Measurements from ENCODE around the gene PRKCE.
A peak's percentile ranks its signal among the peaks of the same experiment; 100 is the strongest.
"Not testable (repeated sequence)": the region's sequence is repeated elsewhere in the genome, so short reads cannot be mapped to it uniquely, and the experiment has no call there.

The PRKCE gene

DNA sequence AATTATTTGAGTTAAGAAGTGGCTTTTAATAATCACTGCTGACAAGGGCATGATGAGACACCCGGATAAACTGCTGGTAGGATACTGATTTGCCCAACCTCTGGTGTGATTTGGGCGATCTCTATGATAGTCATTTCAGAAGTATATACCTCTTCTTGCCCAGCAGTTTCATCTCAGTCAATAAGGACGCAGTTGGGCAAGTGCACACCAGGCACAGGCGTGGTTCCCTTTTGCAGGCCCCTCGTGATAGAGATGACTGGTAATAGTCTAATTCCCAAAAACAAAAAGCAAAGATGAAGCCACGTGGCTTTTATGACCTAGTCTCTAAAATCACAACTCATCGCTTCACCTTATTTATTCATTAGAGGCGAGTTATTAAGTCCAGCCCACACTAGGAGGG lies 246.4 kb downstream of the PRKCE start:
- no peak for DNase-seq

GRCh38 chr2:45898819-45899218 lies 247.3 kb downstream of the PRKCE start:
- no peak for DNase-seq

- DNase-seq = no peak
These were observed 248.5 kb downstream of the PRKCE start for GRCh38 chr2:45899926-45900325.

DNA sequence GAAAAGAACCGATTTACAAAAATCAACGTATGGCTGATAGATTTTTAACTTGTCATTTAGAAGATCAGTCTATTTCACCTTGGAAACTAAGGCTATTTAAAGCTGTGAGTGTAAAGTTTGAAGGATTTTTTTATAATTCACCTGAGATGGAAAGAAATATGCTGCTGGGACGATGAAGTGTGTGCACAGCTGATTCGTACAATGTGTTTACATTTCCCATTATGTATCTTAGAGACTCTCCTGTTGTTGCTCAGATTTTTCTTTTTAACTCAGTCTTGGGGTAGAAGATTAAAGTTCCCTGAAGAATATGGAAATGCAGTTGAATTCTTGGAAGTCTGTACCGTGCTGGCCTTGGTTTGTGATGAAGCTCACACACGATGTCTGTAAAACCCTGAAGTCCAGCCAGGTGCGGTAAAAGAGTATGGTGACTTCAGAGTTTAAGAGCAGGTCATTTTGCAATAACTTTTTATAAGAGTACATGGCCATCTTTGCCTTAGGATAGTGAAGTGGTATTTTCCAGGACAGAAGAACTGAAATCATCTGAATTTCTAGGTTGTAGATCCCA lies 250.1 kb downstream of the PRKCE start:
- no peak for DNase-seq

GRCh38 chr2:45902380-45902779 lies 250.9 kb downstream of the PRKCE start:
- no peak for DNase-seq

DNA sequence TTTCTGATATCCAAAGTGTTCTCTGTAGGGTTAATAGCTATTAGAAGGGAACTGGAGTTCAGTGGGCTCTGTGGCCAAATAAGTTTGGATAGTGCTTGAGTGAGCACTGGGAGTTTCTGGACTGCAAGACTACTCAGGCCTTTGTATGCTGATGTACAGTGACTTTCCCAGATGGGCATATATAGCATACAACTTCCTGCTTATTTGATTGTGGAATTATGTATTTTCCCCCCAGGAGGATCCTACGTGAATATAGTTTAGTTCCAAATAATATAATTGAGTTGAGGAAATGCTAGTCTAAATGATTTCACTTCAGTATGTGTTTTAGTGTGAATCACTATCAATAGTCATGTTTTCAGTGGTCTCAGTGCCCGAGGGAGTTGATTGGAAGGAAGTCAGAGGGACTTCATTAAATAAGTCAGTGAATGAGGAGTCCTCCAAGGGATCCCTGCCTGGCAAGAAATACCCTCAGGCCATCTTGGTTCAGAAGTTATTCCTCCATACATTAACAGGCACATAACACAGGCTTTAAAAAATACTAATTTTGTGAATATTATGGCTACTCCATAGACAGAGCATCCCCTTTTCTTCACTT lies 251.4 kb downstream of the PRKCE start:
- DNase-seq = no peak

GRCh38 chr2:45904267-45904945 lies 252.9 kb downstream of the PRKCE start:
- DNase-seq = no peak

GRCh38 chr2:45904946-45905631 lies 253.6 kb downstream of the PRKCE start:
- no peak for DNase-seq

GRCh38 chr2:45905632-45905958 lies 254.1 kb downstream of the PRKCE start:
- no peak for DNase-seq

DNA sequence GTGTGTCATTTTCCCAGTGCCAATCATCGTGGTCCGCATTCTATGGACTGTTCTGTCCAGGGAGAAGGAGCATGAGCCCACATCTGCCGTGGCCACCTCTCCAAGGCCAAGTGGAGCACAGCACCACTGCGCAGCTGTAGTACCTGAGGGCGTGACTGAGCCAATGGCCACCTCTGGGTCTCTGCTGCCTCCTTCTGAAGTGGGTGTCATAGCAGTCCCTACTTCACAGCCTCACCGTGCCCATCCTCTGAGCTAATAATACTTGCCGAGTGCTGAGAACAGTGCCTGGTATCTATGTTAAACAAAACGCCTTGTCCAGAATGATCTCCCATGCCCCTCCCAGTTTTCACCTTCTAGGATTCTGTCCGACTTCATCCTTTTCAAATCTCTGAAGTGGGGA lies 256.1 kb downstream of the PRKCE start:
- no peak for DNase-seq

GRCh38 chr2:45908316-45909170 lies 257.1 kb downstream of the PRKCE start:
- no peak for DNase-seq

- no peak for DNase-seq
These were observed 257.7 kb downstream of the PRKCE start for GRCh38 chr2:45909171-45909565.

- no peak for DNase-seq
These were observed 258.3 kb downstream of the PRKCE start for GRCh38 chr2:45909677-45910191.

DNA sequence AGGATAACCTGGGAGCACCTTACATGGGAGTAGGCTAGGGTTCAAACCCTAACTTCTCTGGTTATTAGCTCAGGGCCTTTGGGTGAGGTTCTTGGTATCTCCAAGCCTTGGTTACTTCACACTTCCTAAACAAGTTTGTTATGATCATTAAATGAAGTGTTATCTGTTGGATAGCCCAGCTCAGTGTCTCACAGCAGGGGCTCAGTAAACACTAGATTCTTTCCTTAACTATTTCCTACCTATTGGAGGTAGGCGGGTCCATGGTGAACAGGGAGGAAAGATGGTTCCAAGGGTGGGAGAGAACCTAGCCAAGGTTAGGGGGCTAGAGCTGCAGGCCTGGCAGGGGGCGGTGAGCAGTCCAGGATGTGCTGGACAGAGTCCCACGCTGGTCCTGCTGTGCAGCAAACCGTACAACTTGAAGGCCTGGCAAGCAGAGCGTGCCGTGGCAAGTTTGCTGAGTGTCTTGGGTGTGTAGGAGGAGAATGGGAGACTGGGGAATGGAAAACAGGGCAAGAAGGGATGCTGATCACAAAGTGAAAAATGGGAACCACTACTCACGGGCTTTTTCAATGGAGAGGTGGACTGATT lies 259.1 kb downstream of the PRKCE start:
- DNase-seq = no peak

GRCh38 chr2:45911538-45911937 lies 260.1 kb downstream of the PRKCE start:
- no peak for DNase-seq

- no peak for DNase-seq
These were observed 260.6 kb downstream of the PRKCE start for GRCh38 chr2:45912109-45912508.

DNA sequence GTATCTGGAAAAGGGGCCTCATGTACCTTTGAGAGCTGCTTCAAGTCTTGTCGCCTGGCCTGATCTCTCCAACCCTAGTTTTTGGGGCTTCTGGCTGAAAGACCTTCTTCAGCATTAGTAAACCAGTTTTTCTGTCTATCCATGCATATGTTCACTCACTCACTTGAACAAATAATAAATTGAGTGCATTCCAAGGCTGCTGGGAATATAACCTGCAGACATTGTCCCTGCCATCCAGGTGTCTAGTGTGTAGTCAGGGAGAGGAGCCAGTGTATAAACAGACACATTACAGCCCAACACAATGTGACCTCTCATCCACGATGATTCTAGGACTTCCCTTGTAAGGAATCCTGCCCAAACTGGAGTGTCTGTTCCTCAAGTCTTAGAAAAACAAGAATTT lies 262.1 kb downstream of the PRKCE start:
- no peak for DNase-seq

DNA sequence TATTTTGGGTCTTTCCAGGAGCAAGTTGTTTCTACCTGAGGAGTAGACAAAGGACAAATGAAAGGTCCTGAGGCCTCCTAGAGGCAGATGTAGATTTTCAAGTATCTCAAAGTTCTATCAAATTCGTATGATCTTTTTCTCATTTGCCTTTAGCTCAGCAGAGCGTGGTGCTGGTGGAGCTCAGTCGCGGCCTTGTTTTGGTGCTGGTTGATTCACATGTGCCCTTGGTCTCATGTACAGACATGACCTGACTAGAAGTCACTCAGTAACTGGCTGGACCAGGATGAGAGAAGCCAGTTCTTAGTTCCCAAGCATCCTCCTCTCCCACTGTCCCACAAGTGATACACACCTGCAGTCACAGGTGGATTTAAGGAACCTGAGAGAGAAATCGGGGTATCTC lies 264.0 kb downstream of the PRKCE start:
- no peak for DNase-seq

- not testable (repeated sequence) for DNase-seq
These were observed 266.2 kb downstream of the PRKCE start for GRCh38 chr2:45917561-45918176.

DNA sequence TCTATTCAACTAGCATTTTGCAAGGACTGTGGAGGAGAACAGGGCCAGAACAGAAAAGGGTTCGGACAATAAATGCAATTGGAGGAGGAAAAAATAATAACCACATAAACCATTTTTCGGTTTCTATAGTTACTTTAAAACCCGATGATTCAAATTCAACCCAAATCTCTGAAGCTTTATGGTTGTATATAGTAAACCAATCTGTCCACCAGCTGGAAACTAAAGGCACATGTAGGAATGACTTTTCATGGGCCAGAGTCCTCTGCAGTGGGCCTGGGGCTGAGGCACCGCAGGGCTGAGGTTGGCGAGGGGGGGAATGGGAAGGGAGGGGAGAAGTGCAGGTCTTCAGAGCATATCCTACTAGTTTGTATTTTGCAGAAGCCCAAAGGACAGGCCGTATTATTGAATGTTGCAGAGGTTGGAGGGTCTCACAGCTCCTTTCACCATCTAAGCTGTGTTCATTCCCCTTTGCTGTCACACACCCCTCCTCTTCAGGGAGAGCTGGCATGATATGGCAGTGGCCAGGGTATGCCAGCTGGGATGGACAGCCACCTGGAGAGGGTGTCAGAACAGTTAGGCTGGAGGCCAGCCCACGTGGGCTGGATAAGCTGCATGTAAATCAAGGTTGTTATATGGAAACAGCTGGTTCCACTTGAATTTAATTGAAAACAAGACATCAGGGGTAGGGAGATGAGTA lies 267.1 kb downstream of the PRKCE start:
- no peak for DNase-seq

DNA sequence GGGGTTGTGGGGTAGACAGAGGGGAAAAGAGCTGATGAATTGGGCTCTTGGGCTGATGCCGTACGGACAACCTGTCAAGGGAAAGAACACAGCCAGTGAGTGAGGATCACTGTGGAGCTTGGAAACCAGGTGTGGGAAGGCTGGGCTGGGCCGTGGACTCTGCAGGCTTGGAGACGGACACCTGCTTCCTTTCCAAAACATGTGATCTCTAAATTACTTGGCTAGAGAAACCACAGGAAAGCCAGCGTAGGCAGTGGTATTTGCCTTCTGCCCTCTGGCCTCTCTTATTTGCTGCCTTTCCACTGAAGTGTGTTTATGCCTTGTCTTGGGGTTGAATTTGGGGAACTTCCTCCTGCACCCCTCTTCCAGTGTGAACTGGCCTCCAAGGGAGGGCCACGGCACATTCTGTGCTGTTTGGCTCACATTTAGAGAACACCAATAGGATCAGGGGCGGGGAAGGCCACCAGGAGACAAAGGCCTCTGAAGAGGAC lies 267.7 kb downstream of the PRKCE start:
- DNase-seq = peak; percentile 26

Data from NCI-H2081 treated with DMSO at 0.1 percent for 48 hours (cell line).